Lower leg skin (tissue), 4 donors: ENCODE results near the gene POLA2. TPM values are rescaled to one million over a fixed set of nuclear protein-coding genes. Genes with fewer than 3 reads are reported as not detected.

Experiments
- DNase-seq, 2 donors: peaks; one replicate each; pipeline ENCODE4 v3.0.0-alpha.2; 2019; ENCODE audit warnings: low spot score in 2 of 2
- H3K4me3 ChIP-seq: fragments of 200-600 bp; sonication (generic); 2 replicates; pipeline ENCODE4 v1.5.1; 2017; ENCODE audit warnings: mild to moderate bottlenecking, low read depth; ENCODE audit not compliant: poor library complexity, severe bottlenecking
- POLR2A ChIP-seq, 2 donors: fragments of 450-650 bp; IDR thresholded peaks; one replicate each; pipeline ENCODE4 v1.6.1; 2016 to 2017; ENCODE audit warnings: antibody characterized with exemption in 2 of 2, mild to moderate bottlenecking in 1 of 2, moderate library complexity in 1 of 2
- WGBS, 2 donors: methylation state at CpG; one replicate each; pipeline ENCODE4 v1.1.5; 2018; 5-methylcytosine and 5-hydroxymethylcytosine counted together
- intact Hi-C: fragments of 100-400 bp; cut with DNase I; formaldehyde crosslinking; loops from one replicate; pipeline ENCODE4 v1.15.0; 2023; ENCODE audit warnings: low total_unique reads
- total RNA-seq, 4 donors: library from RNA; depleted of rRNA; stranded (reverse); fragments of >200 nt; gene quantifications; one replicate each; pipeline ENCODE4 v1.1.0, GENCODE V29; 2016
- TF ChIP-seq, protein P1 (sequence below), 3 donors: fragments of 450-650 bp; IDR thresholded peaks; one replicate each; pipeline ENCODE4 v1.5.1; 2016; ENCODE audit warnings: antibody characterized with exemption in 3 of 3, mild to moderate bottlenecking in 3 of 3, moderate library complexity in 2 of 3

POLA2 gene
- total RNA-seq, 4 donors from 2014 or later = 6.7 to 11.2 (median 7.6) TPM

DNA sequence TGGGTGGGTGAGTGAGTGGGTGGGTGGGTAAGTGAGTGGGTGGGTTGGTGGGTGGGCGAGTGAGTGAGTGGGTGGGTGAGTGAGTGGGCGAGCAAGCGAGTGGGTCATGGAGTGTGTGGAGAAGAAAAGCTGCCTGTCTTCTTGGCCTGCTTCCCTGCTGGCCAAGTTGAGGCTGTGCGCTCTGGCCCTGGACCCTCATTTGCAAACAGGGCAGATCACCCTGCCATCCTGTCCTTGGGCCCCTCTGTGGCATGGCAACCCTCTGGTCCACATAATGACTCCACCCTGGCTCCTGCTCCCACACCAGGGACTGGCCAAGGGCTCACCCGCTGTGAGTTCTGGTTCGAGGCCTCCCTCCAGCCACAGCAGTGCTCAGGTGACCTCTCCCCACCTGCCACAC lies 44.9 kb upstream of the POLA2 start:
- no peak overlapping the region for H3K4me3 ChIP-seq
- WGBS, 2 donors = 87 to 93% methylated on average over 5 to 6 of the region's 6 CpGs
- intact Hi-C loops = no loop called here
- no peak for DNase-seq
- no peak for TF ChIP-seq POLR2A (IDR thresholded peaks at IDR 0.05)

- 89% methylated on average over 19 of the region's 19 CpGs for WGBS, 2 donors
- intact Hi-C loops = no loop called here
These were observed 44.0 kb upstream of the POLA2 start for GRCh38 chr11:65217441-65218423.

GRCh38 chr11:65218446-65218845 lies 43.3 kb upstream of the POLA2 start:
- 87 to 90% methylated on average over 7 to 9 of the region's 9 CpGs for WGBS, 2 donors
- no peak overlapping the region for H3K4me3 ChIP-seq
- intact Hi-C loops = no loop called here
- DNase-seq = peak in 1 of 2 donors; percentile 67
- TF ChIP-seq, protein P1, sequence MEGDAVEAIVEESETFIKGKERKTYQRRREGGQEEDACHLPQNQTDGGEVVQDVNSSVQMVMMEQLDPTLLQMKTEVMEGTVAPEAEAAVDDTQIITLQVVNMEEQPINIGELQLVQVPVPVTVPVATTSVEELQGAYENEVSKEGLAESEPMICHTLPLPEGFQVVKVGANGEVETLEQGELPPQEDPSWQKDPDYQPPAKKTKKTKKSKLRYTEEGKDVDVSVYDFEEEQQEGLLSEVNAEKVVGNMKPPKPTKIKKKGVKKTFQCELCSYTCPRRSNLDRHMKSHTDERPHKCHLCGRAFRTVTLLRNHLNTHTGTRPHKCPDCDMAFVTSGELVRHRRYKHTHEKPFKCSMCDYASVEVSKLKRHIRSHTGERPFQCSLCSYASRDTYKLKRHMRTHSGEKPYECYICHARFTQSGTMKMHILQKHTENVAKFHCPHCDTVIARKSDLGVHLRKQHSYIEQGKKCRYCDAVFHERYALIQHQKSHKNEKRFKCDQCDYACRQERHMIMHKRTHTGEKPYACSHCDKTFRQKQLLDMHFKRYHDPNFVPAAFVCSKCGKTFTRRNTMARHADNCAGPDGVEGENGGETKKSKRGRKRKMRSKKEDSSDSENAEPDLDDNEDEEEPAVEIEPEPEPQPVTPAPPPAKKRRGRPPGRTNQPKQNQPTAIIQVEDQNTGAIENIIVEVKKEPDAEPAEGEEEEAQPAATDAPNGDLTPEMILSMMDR (IDR thresholded peaks at IDR 0.05) = no peak
- TF ChIP-seq POLR2A (IDR thresholded peaks at IDR 0.05) = no peak

More at GRCh38 chr11:65217441-65218423, 44.0 kb upstream of the POLA2 start:
- DNase-seq = peak in 1 of 2 donors; percentile 76
- no peak overlapping the region for H3K4me3 ChIP-seq
- TF ChIP-seq, protein P1 (IDR thresholded peaks at IDR 0.05) = no peak
- no peak for TF ChIP-seq POLR2A (IDR thresholded peaks at IDR 0.05)

- intact Hi-C loops = no loop called here
- TF ChIP-seq, protein P1 (IDR thresholded peaks at IDR 0.05) = no peak
- no peak for TF ChIP-seq POLR2A (IDR thresholded peaks at IDR 0.05)
- no peak overlapping the region for H3K4me3 ChIP-seq
- DNase-seq = no peak
- WGBS, 2 donors = 47 to 57% methylated on average over 3 of the region's 3 CpGs
These were observed 41.9 kb upstream of the POLA2 start for GRCh38 chr11:65219930-65220213.

DNA sequence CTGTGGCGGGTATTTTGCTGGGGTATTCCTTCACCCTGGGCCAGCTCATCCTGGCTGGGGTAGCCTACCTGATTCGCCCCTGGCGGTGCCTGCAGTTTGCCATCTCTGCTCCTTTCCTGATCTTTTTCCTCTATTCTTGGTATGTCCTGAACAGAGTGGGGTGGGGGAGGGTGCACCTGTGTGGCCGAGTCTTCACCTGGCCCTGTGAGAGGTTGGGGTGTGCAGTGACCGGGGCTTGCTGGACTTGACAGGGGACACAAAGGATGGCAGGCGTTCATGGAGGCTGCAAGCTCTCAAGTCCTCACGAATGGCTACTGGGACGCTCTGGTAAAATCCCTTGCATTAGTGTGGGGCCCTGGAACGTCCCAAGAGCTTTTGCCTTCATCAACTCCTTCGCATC lies 40.7 kb upstream of the POLA2 start:
- TF ChIP-seq POLR2A (IDR thresholded peaks at IDR 0.05) = no peak
- TF ChIP-seq, protein P1 (IDR thresholded peaks at IDR 0.05) = no peak
- peak in 1 of 2 donors; percentile 66 for DNase-seq
- intact Hi-C loops = no loop called here
- H3K4me3 ChIP-seq = no peak overlapping the region
- 90 to 94% methylated on average over 10 of the region's 10 CpGs for WGBS, 2 donors

DNA sequence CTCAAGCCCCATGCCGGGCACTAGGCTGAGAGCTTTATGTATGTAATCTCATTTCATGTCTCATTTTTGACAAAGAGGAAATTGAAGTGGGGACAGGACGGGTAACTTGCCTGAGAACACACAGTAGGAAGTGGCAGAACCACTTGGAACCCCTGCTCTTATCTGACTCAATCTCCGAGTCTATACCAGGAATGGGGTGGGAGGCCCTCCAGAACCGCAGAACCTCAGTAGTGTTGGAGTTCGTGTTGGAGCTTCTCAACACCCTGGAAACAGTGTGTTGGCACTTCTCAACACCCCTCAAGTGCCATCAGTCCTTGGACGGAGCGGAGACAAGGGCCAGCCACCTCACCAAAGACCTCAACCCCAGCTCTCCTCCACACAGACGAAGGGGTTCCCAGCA lies 38.8 kb upstream of the POLA2 start:
- no peak for DNase-seq
- TF ChIP-seq, protein P1 (IDR thresholded peaks at IDR 0.05) = no peak
- no peak for TF ChIP-seq POLR2A (IDR thresholded peaks at IDR 0.05)
- intact Hi-C loops = no loop called here
- WGBS, 2 donors = 87 to 92% methylated on average over 8 of the region's 8 CpGs
- H3K4me3 ChIP-seq = no peak overlapping the region
